GM12878 (cell line): Measurements from ENCODE around the gene CDC14B.

Experiments used
- CTCF ChIP-seq, 3 experiments: IDR thresholded peaks in 2 of 3; conservative IDR thresholded peaks in 1 of 3; 2 replicates each; pipeline ENCODE4 v1.5.1; 2011; ENCODE audit warnings: low read depth in 3 of 3, low read length in 3 of 3, mild to moderate bottlenecking in 3 of 3, control low read depth in 2 of 3, moderate library complexity in 2 of 3, inconsistent platforms in 1 of 3, mixed read lengths in 1 of 3; ENCODE audit not compliant: control insufficient read depth in 2 of 3, insufficient read depth in 1 of 3; ENCODE audit errors: extremely low read depth in 1 of 3
- KDM1A ChIP-seq: fragments of 200-600 bp; sonication (generic); IDR thresholded peaks from 2 replicates; pipeline ENCODE4 v1.6.1; 2016; ENCODE audit warnings: borderline replicate concordance
- RCOR1 ChIP-seq: conservative IDR thresholded peaks from 2 replicates; pipeline ENCODE4 v1.6.1; 2012; ENCODE audit warnings: low read depth, low read length, improper control_type of control experiment
- TAF1 ChIP-seq: IDR thresholded peaks from 2 replicates; pipeline ENCODE4 v1.6.1; 2011; ENCODE audit warnings: mild to moderate bottlenecking, low read depth, low read length, borderline replicate concordance
- TCF12 ChIP-seq: IDR thresholded peaks from 2 replicates; pipeline ENCODE4 v1.6.1; 2011; ENCODE audit warnings: low read depth, mild to moderate bottlenecking, low read length
- YBX1 ChIP-seq: fragments of 450-650 bp; IDR thresholded peaks from 2 replicates; pipeline ENCODE4 v1.6.1; 2016; ENCODE audit warnings: antibody characterized with exemption

- TF ChIP-seq CTCF (IDR thresholded peaks at IDR 0.05 in 2 of 3, conservative IDR thresholded peaks at IDR 0.05 in 1 of 3; ENCODE audit: control insufficient read depth in 2 of 3, extremely low read depth in 1 of 3, insufficient read depth in 1 of 3, low read depth in 3 of 3, low read length in 3 of 3) (no peak), KDM1A (no peak), TAF1 (no peak), TCF12 (no peak), RCOR1 (no peak), YBX1 (no peak)
These were observed 118.7 kb downstream of the CDC14B start for GRCh38 chr9:96500696-96501632.
